A673 (cell line): ENCODE results near the gene DLG2. TPM values are rescaled to one million over a fixed set of nuclear protein-coding genes. Genes with fewer than 3 reads are reported as not detected.
A peak's percentile ranks its signal among the peaks of the same experiment; 100 is the strongest.
"Not testable (repeated sequence)": the region's sequence is repeated elsewhere in the genome, so short reads cannot be mapped to it uniquely, and the experiment has no call there.

Experiments
- BruUV-seq: library from RNA; stranded (reverse); fragments of 400-500 nt; replicated peaks from 2 replicates; lab custom pipeline; 2021; lab: Mats Ljungman, UMichigan
- CTCF ChIA-PET: fragments of 300-600 bp; sonication (Branson Sonifier 250); formaldehyde crosslinking; loops from one replicate; lab custom pipeline; 2022; ENCODE audit warnings: antibody characterized with exemption; lab: Charles Lee
- POLR2A ChIA-PET: fragments of 300-600 bp; sonication (Branson Sonifier 250); formaldehyde crosslinking; loops from one replicate; lab custom pipeline; 2022; ENCODE audit warnings: antibody characterized with exemption; ENCODE audit not compliant: low non-redundant PET; lab: Charles Lee
- DNase-seq: peaks from one replicate; pipeline ENCODE4 v3.0.0-alpha.2; 2015; ENCODE audit warnings: low spot score
- H3K27ac ChIP-seq: fragments of 200-600 bp; sonication (generic); 2 replicates; pipeline ENCODE4 v1.5.1; 2016; ENCODE audit warnings: mixed run types, low read depth, mild to moderate bottlenecking, mixed read lengths, antibody characterized with exemption, low read length; ENCODE audit not compliant: poor library complexity, severe bottlenecking
- H3K27me3 ChIP-seq: fragments of 200-600 bp; sonication (generic); replicated peaks from 2 replicates; pipeline ENCODE4 v1.6.1; 2017; ENCODE audit warnings: mixed run types, low read depth, mild to moderate bottlenecking, mixed read lengths, antibody characterized with exemption, low read length; ENCODE audit not compliant: insufficient read depth, poor library complexity
- H3K36me3 ChIP-seq: fragments of 200-600 bp; sonication (generic); 2 replicates; pipeline ENCODE4 v1.6.1; 2016; ENCODE audit warnings: mixed run types, mild to moderate bottlenecking, mixed read lengths, antibody characterized with exemption, low read length; ENCODE audit not compliant: insufficient read depth, poor library complexity, severe bottlenecking
- H3K4me1 ChIP-seq: fragments of 200-600 bp; sonication (generic); 2 replicates; pipeline ENCODE4 v1.6.1; 2017; ENCODE audit warnings: mixed run types, mild to moderate bottlenecking, mixed read lengths, antibody characterized with exemption, low read length; ENCODE audit not compliant: insufficient read depth, poor library complexity, severe bottlenecking
- H3K4me3 ChIP-seq: fragments of 200-600 bp; sonication (generic); 2 replicates; pipeline ENCODE4 v1.5.1; 2016; ENCODE audit warnings: low read depth, mixed run types, mild to moderate bottlenecking, mixed read lengths, low read length; ENCODE audit not compliant: poor library complexity, severe bottlenecking
- H3K9me3 ChIP-seq: fragments of 200-600 bp; sonication (generic); 2 replicates; pipeline ENCODE4 v1.6.1; 2016; ENCODE audit warnings: mixed run types, low read depth, mild to moderate bottlenecking, mixed read lengths, antibody characterized with exemption, low read length; ENCODE audit not compliant: poor library complexity, severe bottlenecking
- EZH2 ChIP-seq: fragments of 200-600 bp; sonication (generic); IDR thresholded peaks from 2 replicates; pipeline ENCODE4 v1.6.1; 2017; ENCODE audit warnings: borderline replicate concordance, low read depth, mild to moderate bottlenecking, mixed read lengths, antibody characterized with exemption, low read length; ENCODE audit not compliant: poor library complexity, severe bottlenecking
- intact Hi-C: fragments of 100-400 bp; cut with micrococcal nuclease; formaldehyde crosslinking; loops from one replicate; pipeline ENCODE4 v1.10.0; 2022; ENCODE audit not compliant: unreplicated experiment
- total RNA-seq: library from RNA; stranded (reverse); gene quantifications from 2 replicates; pipeline ENCODE4 v1.2.3, GENCODE V29; 2021
- TF ChIP-seq, protein P1 (sequence below): fragments of 300-800, 200-600 bp; sonication (generic); conservative IDR thresholded peaks from 2 replicates; pipeline ENCODE4 v1.5.1; 2017; ENCODE audit warnings: low read depth, mild to moderate bottlenecking, antibody characterized with exemption, low read length, moderate library complexity, mixed read lengths

The DLG2 gene
- total RNA-seq, 1 experiment from 2014 or later = 277 TPM

DNA sequence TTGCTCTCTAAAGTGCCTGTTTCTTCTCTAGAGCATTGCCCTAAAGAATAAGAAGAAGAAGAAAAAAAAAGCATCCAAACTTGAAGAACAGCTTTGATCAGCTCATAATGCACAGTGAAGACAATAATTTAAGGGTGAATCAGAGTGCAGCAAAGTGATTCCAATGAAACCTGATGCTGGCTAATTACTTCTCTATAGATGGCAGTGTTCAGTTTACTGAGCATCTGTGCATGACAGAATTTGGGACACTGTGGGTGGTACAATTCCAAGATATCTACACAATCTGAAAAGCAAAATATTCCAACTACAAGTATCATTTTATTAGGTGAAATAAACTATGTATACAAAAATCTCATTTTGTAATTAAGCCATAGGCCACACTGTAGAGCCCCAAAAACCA lies 1890.5 kb downstream of the DLG2 start:
- DNase-seq = peak; percentile 90
- ChIA-PET CTCF (interaction anchor here (0.8 to 1.1 kb wide), 3 partner anchors 79 to 444 kb away, joined by 3 to 5 read pairs (median 4); no protein-coding TSS in a partner anchor), POLR2A (interaction anchor here (0.6 to 1.2 kb wide), 2 partner anchors 79 to 653 kb away, joined by 3 read pairs; no protein-coding TSS in a partner anchor)
- H3K27ac ChIP-seq = peak overlapping the region; percentile 97
- H3K27me3 ChIP-seq = no peaks in the 10 kb centered on the region
- peaks cover 81% of the 10 kb centered on the region for H3K4me1 ChIP-seq
- intact Hi-C loops = no loop called here
- no TSS peak for BruUV-seq
- H3K9me3 ChIP-seq = peaks cover under 1% of the 10 kb centered on the region
- peaks cover 58% of the 10 kb centered on the region for H3K36me3 ChIP-seq
- no peak overlapping the region for H3K4me3 ChIP-seq
- TF ChIP-seq, protein P1, sequence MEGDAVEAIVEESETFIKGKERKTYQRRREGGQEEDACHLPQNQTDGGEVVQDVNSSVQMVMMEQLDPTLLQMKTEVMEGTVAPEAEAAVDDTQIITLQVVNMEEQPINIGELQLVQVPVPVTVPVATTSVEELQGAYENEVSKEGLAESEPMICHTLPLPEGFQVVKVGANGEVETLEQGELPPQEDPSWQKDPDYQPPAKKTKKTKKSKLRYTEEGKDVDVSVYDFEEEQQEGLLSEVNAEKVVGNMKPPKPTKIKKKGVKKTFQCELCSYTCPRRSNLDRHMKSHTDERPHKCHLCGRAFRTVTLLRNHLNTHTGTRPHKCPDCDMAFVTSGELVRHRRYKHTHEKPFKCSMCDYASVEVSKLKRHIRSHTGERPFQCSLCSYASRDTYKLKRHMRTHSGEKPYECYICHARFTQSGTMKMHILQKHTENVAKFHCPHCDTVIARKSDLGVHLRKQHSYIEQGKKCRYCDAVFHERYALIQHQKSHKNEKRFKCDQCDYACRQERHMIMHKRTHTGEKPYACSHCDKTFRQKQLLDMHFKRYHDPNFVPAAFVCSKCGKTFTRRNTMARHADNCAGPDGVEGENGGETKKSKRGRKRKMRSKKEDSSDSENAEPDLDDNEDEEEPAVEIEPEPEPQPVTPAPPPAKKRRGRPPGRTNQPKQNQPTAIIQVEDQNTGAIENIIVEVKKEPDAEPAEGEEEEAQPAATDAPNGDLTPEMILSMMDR = peak; percentile 51; the same call in 1 of the 2 replicates
- no peak for TF ChIP-seq EZH2

DNA sequence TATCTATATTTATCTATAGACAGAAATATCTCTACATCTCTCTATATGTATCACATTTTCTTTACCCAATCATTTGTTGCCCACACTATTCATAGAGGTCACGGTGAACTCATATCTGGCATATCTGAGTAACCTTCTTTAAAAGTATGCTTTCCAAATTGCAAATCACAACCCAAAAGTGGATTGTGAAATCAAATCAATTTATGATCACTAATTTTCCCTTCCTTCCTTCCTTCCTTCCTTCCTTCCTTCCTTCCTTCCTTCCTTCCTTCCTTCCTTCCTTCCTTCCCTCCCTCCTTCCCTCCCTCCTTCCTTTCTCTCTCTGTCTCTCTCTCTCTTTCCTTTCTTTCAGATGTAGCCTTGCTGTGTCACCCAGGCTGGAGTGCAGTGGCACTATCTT lies 1893.0 kb downstream of the DLG2 start:
- BruUV-seq = no TSS peak

GRCh38 chr11:83731288-83731687 lies 1895.9 kb downstream of the DLG2 start:
- BruUV-seq, H3K9me3 ChIP-seq, CTCF ChIA-PET: not testable (repeated sequence)

More for the DNA sequence above, 1893.0 kb downstream of the DLG2 start:
- Histone ChIP-seq H3K4me3 (no peak overlapping the region), H3K4me1 (peaks cover 91% of the 10 kb centered on the region), H3K27ac (peak overlapping the region; percentile 97), H3K27me3 (no peaks in the 10 kb centered on the region), H3K9me3 (no peaks in the 10 kb centered on the region), H3K36me3 (peaks cover 57% of the 10 kb centered on the region)
- no peak for TF ChIP-seq EZH2
- TF ChIP-seq, protein P1 = no peak
- POLR2A ChIA-PET = interaction anchor here (0.6 to 2.3 kb wide), 3 partner anchors 14 to 451 kb away, joined by 3 to 11 read pairs (median 8); no protein-coding TSS in a partner anchor
- intact Hi-C loops = loop anchor here (1.0 to 2.0 kb wide), 3 partner anchors 13 to 241 kb away; no protein-coding TSS in a partner anchor
- DNase-seq = peak; percentile 93
- CTCF ChIA-PET = interaction anchor here (0.9 to 1.2 kb wide), 2 partner anchors 13 to 867 kb away, joined by 7 to 8 read pairs; no protein-coding TSS in a partner anchor

DNA sequence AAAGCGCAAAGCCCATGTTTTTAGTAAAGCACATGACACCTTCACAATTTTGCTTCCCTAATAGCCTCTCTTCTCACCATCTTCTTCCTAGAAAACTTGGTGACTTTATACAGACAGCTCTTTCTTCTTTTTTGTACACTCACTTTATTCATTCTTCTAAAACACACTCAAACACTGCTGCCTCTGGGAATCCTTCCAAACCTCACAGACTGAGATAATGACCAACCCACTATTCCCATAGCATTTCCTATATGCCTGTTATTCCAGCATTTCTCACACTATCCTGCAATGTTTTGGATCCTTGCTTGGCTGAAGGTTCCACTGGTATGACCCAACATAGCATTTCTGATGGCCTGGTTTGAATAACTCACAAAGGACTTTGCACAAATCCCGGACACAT lies 1898.9 kb downstream of the DLG2 start:
- intact Hi-C loops = loop anchor here (10.0 kb wide), 1 partner anchor 823 kb away; the partner anchor contains the start of genes DDIAS and PRCP
- POLR2A ChIA-PET = no interaction called here
- H3K9me3 ChIP-seq = no peaks in the 10 kb centered on the region
- CTCF ChIA-PET = no interaction called here
- no peaks in the 10 kb centered on the region for H3K27me3 ChIP-seq
- H3K4me3 ChIP-seq = no peak overlapping the region
- H3K27ac ChIP-seq = peak overlapping the region; percentile 86
- peaks cover 51% of the 10 kb centered on the region for H3K36me3 ChIP-seq
- no TSS peak for BruUV-seq
- DNase-seq = peak; percentile 49
- H3K4me1 ChIP-seq = peaks cover 94% of the 10 kb centered on the region
- TF ChIP-seq, protein P1 = no peak
- TF ChIP-seq EZH2 = no peak

More at GRCh38 chr11:83731288-83731687, 1895.9 kb downstream of the DLG2 start:
- Histone ChIP-seq H3K4me1 (peaks cover 91% of the 10 kb centered on the region), H3K36me3 (peaks cover 44% of the 10 kb centered on the region), H3K27ac (peak overlapping the region; percentile 86)
- H3K4me3 ChIP-seq, intact Hi-C loops, H3K27me3 ChIP-seq, DNase-seq, POLR2A ChIA-PET: not testable (repeated sequence)
